ENCODE data around the gene IKZF1. TPM values are rescaled to one million over a fixed set of nuclear protein-coding genes. Genes with fewer than 3 reads are reported as not detected.

IKZF1 gene
- total and polyA plus RNA-seq, 4 donors = 4.0 to 37.8 (median 18.5) TPM

DNA sequence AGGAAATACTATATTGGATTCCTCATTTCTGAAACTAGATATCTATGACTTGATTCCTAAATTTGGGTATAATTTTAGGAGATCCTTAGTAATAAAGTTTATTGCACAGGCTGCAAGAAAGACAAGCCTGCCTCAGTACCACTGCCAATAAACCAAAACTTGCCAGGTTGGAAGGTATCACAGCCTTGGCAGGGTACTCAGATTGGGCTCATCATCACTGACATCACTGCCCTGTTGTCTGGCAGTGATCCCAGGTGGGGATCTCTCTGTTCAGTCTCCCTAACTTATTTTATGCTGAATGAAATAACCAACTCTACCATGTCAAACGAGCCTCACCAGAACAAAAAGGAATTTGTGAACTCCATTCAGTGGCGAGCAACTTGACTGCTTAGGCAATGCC is 126.8 kb downstream of the IKZF1 start:
- no peaks in the 10 kb centered on the region for H3K36me3 ChIP-seq (ENCODE audit: control insufficient read depth in 4 of 4, insufficient read depth in 4 of 4, low read length in 4 of 4)
- WGBS, 2 donors = 89 to 95% methylated on average over 2 of the region's 2 CpGs
- H3K4me3 ChIP-seq = no peak overlapping the region
- ATAC-seq (ENCODE audit: insufficient read depth, low FRiP score) = no peak
- H3K4me1 ChIP-seq (ENCODE audit: control insufficient read depth in 5 of 5, insufficient read depth in 5 of 5, low read length in 5 of 5) = peaks cover 0 to 8% (median 0%) of the 10 kb centered on the region in 5 donors
- no peak for TF ChIP-seq CTCF (IDR thresholded peaks at IDR 0.05; ENCODE audit: control extremely low read depth, extremely low read depth)
- no peak for DNase-seq
- H3K9me3 ChIP-seq (ENCODE audit: control insufficient read depth in 4 of 4, insufficient read depth in 3 of 4, low read length in 3 of 4) = no peaks in the 10 kb centered on the region
- H3K27me3 ChIP-seq (ENCODE audit: control insufficient read depth in 3 of 3, insufficient read depth in 3 of 3, low read length in 2 of 3) = no peaks in the 10 kb centered on the region
- H3K9ac ChIP-seq (ENCODE audit: insufficient read depth in 1 of 2, low read length in 2 of 2) = no peak overlapping the region
- H3K27ac ChIP-seq (ENCODE audit: low read depth in 1 of 2, low read length in 1 of 2) = no peak overlapping the region

DNA sequence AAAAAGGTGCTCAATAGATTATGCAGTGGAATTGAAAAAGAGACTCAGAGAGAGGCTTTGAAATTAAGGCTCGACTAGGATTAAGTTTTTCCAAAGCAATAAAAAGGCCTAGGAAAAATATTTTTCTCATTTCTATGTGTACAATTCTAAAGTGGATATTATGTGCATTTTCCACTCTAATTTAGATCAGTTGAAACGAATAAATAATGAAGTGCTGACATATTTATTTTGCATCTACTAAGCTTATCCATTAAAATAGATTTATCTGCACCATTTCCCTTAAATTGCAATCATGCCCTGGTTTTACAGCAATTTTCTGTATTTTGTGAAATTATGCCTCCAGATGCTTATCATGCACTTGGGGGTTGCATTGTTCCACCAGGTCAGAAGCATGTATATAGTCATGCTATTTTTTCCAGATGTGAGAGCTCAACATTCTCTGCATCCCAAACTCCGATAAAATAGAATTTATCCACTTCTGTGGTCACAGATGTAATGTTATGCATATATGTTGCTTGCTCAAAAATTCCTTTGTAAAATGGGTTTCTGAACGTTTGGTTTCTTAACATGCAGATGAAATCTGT is 127.3 kb downstream of the IKZF1 start:
- Histone ChIP-seq H3K4me3 (no peak overlapping the region), H3K9me3 (ENCODE audit: control insufficient read depth in 4 of 4, insufficient read depth in 3 of 4, low read length in 3 of 4) (no peaks in the 10 kb centered on the region), H3K9ac (ENCODE audit: insufficient read depth in 1 of 2, low read length in 2 of 2) (no peak overlapping the region), H3K27ac (ENCODE audit: low read depth in 1 of 2, low read length in 1 of 2) (no peak overlapping the region), H3K4me1 (ENCODE audit: control insufficient read depth in 5 of 5, insufficient read depth in 5 of 5, low read length in 5 of 5) (peaks cover 0 to 8% (median 0%) of the 10 kb centered on the region in 5 donors), H3K27me3 (ENCODE audit: control insufficient read depth in 3 of 3, insufficient read depth in 3 of 3, low read length in 2 of 3) (no peaks in the 10 kb centered on the region), H3K36me3 (ENCODE audit: control insufficient read depth in 4 of 4, insufficient read depth in 4 of 4, low read length in 4 of 4) (no peaks in the 10 kb centered on the region)
- TF ChIP-seq CTCF (IDR thresholded peaks at IDR 0.05; ENCODE audit: control extremely low read depth, extremely low read depth) = no peak
- 71 to 81% methylated on average over 4 of the region's 4 CpGs for WGBS, 2 donors
- DNase-seq (peak in 2 of 3 donors; percentile 18 to 24), ATAC-seq (ENCODE audit: insufficient read depth, low FRiP score) (no peak)

DNA sequence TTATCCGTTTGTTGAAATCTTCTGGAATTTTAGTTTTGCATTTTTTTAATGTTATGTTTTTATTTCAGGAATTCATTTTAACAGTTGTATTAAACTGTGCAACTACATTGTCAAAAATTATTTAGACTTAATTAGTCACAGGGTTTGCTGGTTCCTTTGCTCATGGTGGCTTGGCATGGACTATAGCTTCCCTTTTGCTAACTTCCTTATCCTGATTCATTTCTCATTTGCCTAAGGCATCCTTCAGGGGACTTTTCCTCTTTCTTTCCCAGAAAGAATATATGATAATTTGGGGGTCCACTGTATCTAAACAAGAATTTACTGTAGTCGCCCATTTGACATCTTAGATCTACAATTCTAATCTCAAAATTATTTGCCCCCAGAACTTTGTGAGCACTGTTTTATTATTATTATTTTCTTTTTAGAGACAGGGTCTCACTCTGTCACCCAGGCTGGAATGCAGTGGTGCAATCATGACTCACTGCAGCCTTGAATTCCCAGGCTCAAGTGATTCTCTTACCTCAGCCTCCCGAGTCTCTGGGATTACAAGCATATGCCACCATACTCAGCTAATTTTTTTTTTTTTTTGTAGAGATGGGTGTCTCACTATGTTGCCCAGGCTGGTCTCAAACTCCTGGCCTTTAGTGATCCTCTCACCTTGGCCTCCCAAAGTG is 131.8 kb downstream of the IKZF1 start:
- WGBS, 2 donors = 75 to 80% methylated on average over 3 of the region's 3 CpGs
- Histone ChIP-seq H3K27ac (ENCODE audit: low read depth in 1 of 2, low read length in 1 of 2) (no peak overlapping the region), H3K9me3 (ENCODE audit: control insufficient read depth in 4 of 4, insufficient read depth in 3 of 4, low read length in 3 of 4) (no peaks in the 10 kb centered on the region), H3K9ac (ENCODE audit: insufficient read depth in 1 of 2, low read length in 2 of 2) (no peak overlapping the region), H3K27me3 (ENCODE audit: control insufficient read depth in 3 of 3, insufficient read depth in 3 of 3, low read length in 2 of 3) (no peaks in the 10 kb centered on the region), H3K36me3 (ENCODE audit: control insufficient read depth in 4 of 4, insufficient read depth in 4 of 4, low read length in 4 of 4) (peaks cover 0 to 13% (median 6%) of the 10 kb centered on the region in 4 donors), H3K4me3 (no peak overlapping the region), H3K4me1 (ENCODE audit: control insufficient read depth in 5 of 5, insufficient read depth in 5 of 5, low read length in 5 of 5) (peaks cover 0 to 8% (median 0%) of the 10 kb centered on the region in 5 donors)
- DNase-seq (no peak), ATAC-seq (ENCODE audit: insufficient read depth, low FRiP score) (no peak)
- TF ChIP-seq CTCF (IDR thresholded peaks at IDR 0.05; ENCODE audit: control extremely low read depth, extremely low read depth) = no peak

Measured in lung (tissue), 12 donors.